ENCODE data around the gene PAX7.

Gene PAX7

GRCh38 chr1:18768086-18768485 lies 137.4 kb downstream of the PAX7 start:
- DNase-seq, result no peak

DNA sequence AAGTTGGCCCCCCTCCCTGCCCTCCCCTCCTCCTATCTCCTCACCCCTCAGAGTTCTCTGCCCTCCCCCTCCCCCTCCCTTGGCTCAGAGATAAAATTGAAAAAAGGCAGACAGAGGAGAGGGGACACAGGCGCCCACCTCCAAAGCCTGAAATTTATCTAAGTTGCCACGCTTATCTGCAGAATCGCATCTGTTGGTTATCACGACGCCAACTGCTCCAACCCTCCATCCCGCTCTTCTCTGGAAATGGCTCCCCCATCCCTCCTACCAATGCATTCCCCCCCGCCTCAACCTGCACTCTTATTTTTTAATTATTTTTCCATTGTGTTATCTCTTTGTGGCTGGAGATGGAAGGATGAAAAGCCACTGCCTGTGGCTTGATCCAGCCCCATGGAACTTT lies 138.5 kb downstream of the PAX7 start:
- no peak for DNase-seq

DNA sequence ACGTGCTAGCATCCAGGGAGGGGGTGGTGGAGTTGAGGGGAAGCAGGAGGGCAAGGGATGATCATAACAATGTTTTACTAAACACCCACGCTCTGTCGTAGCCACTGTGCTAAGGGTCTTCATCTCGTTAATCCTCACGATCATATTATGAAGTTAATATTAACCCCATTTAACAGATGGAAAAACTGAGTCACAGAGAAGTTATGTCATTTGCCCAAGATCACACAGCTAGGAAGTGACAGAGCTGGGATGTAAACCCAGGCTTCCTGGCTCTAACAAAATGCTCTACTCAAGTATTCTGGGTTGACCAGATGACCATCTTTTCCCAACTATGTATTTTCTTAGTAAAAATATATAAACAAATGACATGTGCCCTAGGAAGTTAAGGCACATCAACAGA lies 140.2 kb downstream of the PAX7 start:
- no peak for DNase-seq

GRCh38 chr1:18773753-18774152 lies 143.1 kb downstream of the PAX7 start:
- DNase-seq, result no peak

GRCh38 chr1:18775341-18775740 lies 144.7 kb downstream of the PAX7 start:
- no peak for DNase-seq

GRCh38 chr1:18776777-18777176 lies 146.1 kb downstream of the PAX7 start:
- DNase-seq, result no peak

DNA sequence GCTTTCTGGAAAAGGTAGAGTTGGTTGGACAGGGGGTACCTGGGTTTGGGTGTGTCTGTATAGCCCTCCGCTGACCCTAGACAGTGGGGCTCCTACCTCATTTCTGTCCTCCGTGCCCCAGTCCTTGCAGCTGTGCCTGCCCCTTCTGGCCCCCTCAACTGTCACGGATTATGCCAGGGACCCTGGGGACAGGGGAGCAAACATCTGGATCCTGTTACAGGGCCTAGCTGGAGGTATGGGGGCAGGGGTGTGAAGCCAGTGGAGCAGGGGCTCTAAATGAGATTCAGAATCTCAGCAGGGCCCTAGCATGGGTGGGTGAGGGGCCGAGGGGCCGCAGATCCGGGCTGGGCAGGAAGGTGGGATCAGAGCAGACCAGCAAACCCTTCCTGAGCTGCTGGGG lies 147.8 kb downstream of the PAX7 start:
- no peak for DNase-seq

GRCh38 chr1:18781031-18781430 lies 150.4 kb downstream of the PAX7 start:
- DNase-seq, result no peak

DNA sequence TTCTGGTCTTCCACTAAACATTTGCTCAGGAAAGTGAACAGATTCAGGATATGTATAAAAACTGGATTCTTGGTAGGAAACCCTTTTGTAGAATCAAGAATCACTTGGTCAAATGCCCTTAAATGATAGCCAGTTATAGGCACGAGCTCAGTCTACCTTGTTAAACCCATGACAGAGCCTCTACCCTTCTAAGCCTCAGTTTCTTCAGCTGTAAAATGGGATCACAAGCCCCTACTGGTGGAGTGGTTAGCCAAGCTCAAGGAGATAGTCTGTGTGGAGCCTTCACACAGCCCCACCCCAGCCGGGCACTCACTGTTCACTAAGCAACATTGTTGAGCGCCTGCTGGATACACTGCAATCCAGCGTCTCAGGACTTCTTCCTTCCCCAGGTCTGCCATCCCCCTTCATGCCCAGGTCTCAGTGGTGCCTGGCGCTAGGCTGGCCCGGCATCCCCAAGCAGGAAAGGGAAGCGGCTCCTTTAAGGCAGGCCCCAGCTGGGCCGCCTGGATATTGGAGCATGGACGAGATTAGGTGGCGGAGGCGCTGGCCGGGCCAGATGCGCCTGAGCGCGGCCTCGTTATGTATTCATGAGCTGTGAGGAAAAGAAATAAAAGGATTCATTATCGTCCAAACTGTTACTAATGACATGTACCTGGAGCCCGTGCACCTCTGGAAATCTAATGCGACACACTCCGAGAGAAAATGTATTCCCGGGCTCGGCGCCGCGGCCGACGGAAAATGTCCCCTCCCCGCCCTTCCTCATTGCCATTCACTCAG lies 153.2 kb downstream of the PAX7 start:
- peak; percentile 61 for DNase-seq

GRCh38 chr1:18784482-18784831 lies 153.8 kb downstream of the PAX7 start:
- no peak for DNase-seq

GRCh38 chr1:18786149-18786548 lies 155.5 kb downstream of the PAX7 start:
- no peak for DNase-seq

GRCh38 chr1:18787825-18788385 lies 157.3 kb downstream of the PAX7 start:
- DNase-seq, result no peak

GRCh38 chr1:18789246-18789645 lies 158.6 kb downstream of the PAX7 start:
- DNase-seq, result no peak

DNA sequence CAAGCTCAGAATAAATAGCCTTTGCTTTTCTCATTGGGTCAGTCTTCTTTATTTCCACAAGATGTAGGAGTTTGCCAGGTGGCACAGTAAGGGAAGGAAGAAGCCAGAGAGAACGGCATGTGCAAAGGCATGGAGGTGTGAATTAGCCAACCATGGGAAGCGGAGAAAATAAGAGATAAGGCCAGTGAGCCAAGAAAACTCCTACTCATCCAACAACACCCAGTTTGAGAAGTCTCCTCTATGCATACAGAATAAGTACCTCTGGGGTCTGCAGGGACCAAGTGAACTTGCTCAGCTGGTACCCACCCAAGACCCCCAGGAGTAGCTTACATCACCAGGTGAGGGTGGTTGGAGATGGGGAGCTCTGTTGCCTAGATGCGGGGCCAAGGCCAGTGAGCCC lies 162.1 kb downstream of the PAX7 start:
- no peak for DNase-seq

- DNase-seq, result no peak
These were observed 162.5 kb downstream of the PAX7 start for GRCh38 chr1:18793164-18793563.

- no peak for DNase-seq
These were observed 163.4 kb downstream of the PAX7 start for GRCh38 chr1:18794051-18794450.

GRCh38 chr1:18794561-18794960 lies 163.9 kb downstream of the PAX7 start:
- DNase-seq, result no peak

DNA sequence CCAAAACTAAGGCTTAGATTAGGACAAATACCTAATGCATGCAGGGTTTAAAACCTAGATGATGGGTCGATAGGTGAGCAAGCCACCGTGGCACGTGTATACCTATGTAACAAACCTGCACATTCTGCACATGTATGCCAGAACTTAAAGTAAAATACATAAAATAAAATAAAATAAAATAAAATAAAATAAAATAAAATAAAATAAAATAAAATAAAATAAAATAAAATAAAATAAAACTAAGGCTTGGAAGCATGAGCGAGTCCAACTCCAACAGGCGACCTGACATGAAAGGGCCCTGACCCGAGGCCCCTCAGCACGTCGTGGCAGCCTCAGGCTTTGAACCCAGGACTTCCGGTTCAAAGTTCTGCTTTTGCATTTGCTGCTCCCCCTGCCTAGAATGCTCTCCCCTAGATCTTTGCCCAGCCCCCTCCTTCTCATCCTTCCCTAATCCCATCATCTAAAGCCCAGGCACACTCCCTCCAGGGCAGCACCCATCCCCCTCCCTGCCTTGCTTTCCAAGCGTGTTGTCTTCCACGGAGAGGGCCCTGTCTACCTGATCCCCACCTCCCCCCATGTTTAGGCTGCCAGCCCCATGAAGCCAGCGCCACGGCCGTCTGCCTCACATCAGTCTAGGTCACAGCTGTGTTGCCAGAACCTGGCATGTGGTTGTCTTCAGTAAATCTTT lies 164.5 kb downstream of the PAX7 start:
- DNase-seq, result no peak

GRCh38 chr1:18796950-18797349 lies 166.3 kb downstream of the PAX7 start:
- DNase-seq, result no peak
